Endodermal cell (in vitro differentiated cells): ENCODE results near the gene SHISAL2B. TPM values are rescaled to one million over a fixed set of nuclear protein-coding genes. Genes with fewer than 3 reads are reported as not detected.

Source experiments
- DNase-seq: peaks from one replicate; pipeline ENCODE4 v3.0.0-alpha.2; 2017
- H3K27ac ChIP-seq: 2 replicates; pipeline ENCODE4 v1.5.1; 2013; ENCODE audit warnings: mild to moderate bottlenecking, low read depth, low read length, moderate library complexity
- H3K27me3 ChIP-seq: 2 replicates; pipeline ENCODE4 v1.6.1; 2013; ENCODE audit warnings: mild to moderate bottlenecking, low read length, moderate library complexity; ENCODE audit not compliant: insufficient read depth, control insufficient read depth, poor library complexity, severe bottlenecking
- H3K36me3 ChIP-seq: 2 replicates; pipeline ENCODE4 v1.7.0; 2013; ENCODE audit warnings: mild to moderate bottlenecking, low read length, moderate library complexity; ENCODE audit not compliant: control insufficient read depth, insufficient read depth
- H3K4me1 ChIP-seq: one replicate; pipeline ENCODE4 v1.7.0; 2013; ENCODE audit warnings: low read length; ENCODE audit not compliant: control insufficient read depth, insufficient read depth
- H3K4me3 ChIP-seq: 2 replicates; pipeline ENCODE4 v1.5.1; 2013; ENCODE audit warnings: mild to moderate bottlenecking, low read length, moderate library complexity
- H3K9ac ChIP-seq: 2 replicates; pipeline ENCODE4 v1.6.1; 2013; ENCODE audit warnings: mild to moderate bottlenecking, low read length, moderate library complexity; ENCODE audit not compliant: poor library complexity, severe bottlenecking; ENCODE audit errors: extremely low read depth
- H3K9me3 ChIP-seq: 2 replicates; pipeline ENCODE4 v1.6.1; 2013; ENCODE audit warnings: mild to moderate bottlenecking, low read length, moderate library complexity; ENCODE audit not compliant: control insufficient read depth
- H3K27ac Mint-ChIP-seq: 2 replicates; pipeline ENCODE4 v1.8.0; 2020; ENCODE audit warnings: mixed read lengths
- H3K27me3 Mint-ChIP-seq: 2 replicates; pipeline ENCODE4 v1.8.0; 2021; ENCODE audit warnings: mild to moderate bottlenecking, mixed read lengths; ENCODE audit not compliant: insufficient read depth
- H3K36me3 Mint-ChIP-seq: 2 replicates; pipeline ENCODE4 v1.8.0; 2020; ENCODE audit warnings: low read depth, mixed read lengths
- H3K4me1 Mint-ChIP-seq: 2 replicates; pipeline ENCODE4 v1.8.0; 2020; ENCODE audit warnings: mixed read lengths
- H3K4me3 Mint-ChIP-seq: 2 replicates; pipeline ENCODE4 v1.8.0; 2020; ENCODE audit warnings: mild to moderate bottlenecking, moderate library complexity, mixed read lengths
- H3K9me3 Mint-ChIP-seq: 2 replicates; pipeline ENCODE4 v1.8.0; 2020; ENCODE audit warnings: mild to moderate bottlenecking, mixed read lengths
- WGBS, 2 experiments: methylation state at CpG; one replicate each; pipeline versions ENCODE4 v1.1.5 to v1.1.7; 2013; ENCODE audit warnings: missing lambda C conversion rate in 2 of 2, mixed read lengths in 1 of 2; ENCODE audit not compliant: insufficient coverage in 1 of 2, insufficient read length in 1 of 2; 5-methylcytosine and 5-hydroxymethylcytosine counted together
- total RNA-seq, 2 donors: library from RNA; stranded (reverse); fragmentation: NEBNext Ultra II Directional in 1 of 2; extraction: Animal tissue kit (Norgen Biotek cat#: 25700) in 1 of 2; gene quantifications; 2 replicates in 1 of 2; 3 replicates in 1 of 2; pipeline ENCODE4 v1.2.1, GENCODE V29; 2021
- TF ChIP-seq, protein P1 (sequence below): fragments of 200-600 bp; sonication (generic); conservative IDR thresholded peaks from 2 replicates; pipeline ENCODE4 v1.5.0; 2021; ENCODE audit warnings: antibody characterized with exemption, mild to moderate bottlenecking

SHISAL2B gene
- total RNA-seq, 2 donors from 2014 or later: 112 to 143 TPM

DNA sequence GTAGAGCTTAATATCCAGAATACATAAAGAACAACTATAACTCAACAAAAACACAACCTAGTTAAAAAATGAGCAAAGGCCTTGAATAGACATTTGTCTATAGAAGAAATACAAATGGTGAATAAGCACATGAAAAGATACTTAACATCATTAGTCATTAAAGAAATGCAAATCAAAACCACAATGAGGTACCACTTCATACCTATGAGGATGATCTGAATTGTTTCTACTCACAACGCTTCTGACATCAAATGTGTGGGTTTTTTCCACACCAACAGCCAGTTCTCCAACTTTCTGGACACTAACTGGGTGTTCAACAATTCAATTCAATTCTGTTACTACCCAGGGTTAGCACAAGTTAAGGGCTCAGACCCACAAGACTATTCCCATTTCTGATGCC is 56.1 kb downstream of the SHISAL2B start:
- H3K36me3 ChIP-seq: peaks cover 80% of the 10 kb centered on the region
- no peak overlapping the region for H3K4me3 Mint-ChIP-seq
- peaks cover 36% of the 10 kb centered on the region for H3K4me1 Mint-ChIP-seq
- 82 to 96% methylated on average over 1 of the region's 1 CpG for WGBS, 2 experiments
- no peak overlapping the region for H3K4me3 ChIP-seq
- peak overlapping the region; percentile 71 for H3K27ac Mint-ChIP-seq
- H3K9me3 Mint-ChIP-seq: peaks cover 3% of the 10 kb centered on the region
- DNase-seq: no peak
- no peak overlapping the region for H3K9ac ChIP-seq
- H3K9me3 ChIP-seq: peaks cover 15% of the 10 kb centered on the region
- H3K27me3 ChIP-seq: no peaks in the 10 kb centered on the region
- TF ChIP-seq, protein P1, sequence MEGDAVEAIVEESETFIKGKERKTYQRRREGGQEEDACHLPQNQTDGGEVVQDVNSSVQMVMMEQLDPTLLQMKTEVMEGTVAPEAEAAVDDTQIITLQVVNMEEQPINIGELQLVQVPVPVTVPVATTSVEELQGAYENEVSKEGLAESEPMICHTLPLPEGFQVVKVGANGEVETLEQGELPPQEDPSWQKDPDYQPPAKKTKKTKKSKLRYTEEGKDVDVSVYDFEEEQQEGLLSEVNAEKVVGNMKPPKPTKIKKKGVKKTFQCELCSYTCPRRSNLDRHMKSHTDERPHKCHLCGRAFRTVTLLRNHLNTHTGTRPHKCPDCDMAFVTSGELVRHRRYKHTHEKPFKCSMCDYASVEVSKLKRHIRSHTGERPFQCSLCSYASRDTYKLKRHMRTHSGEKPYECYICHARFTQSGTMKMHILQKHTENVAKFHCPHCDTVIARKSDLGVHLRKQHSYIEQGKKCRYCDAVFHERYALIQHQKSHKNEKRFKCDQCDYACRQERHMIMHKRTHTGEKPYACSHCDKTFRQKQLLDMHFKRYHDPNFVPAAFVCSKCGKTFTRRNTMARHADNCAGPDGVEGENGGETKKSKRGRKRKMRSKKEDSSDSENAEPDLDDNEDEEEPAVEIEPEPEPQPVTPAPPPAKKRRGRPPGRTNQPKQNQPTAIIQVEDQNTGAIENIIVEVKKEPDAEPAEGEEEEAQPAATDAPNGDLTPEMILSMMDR: no peak
- no peaks in the 10 kb centered on the region for H3K27me3 Mint-ChIP-seq
- peaks cover 16% of the 10 kb centered on the region for H3K4me1 ChIP-seq
- no peak overlapping the region for H3K27ac ChIP-seq
- peaks cover 48% of the 10 kb centered on the region for H3K36me3 Mint-ChIP-seq

DNA sequence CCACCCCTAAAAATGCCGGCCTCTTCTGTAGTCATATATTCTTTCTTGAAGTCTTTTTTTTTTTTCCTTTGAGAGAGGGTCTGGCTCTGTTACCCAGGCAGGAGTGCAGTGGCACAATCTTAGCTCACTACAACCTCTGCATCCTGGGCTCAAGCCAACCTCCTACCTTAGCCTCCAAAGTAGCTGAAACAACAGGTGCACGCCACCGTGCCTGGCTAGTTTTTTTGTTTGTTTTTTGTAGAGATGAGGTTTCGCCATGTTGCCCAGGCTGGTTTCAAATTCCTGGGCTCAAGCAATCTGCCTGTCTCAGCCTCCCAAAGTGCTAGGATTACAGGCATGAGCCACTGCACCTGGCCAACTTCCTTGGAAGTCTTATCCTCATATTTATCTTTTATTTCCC is 59.1 kb downstream of the SHISAL2B start:
- Mint-ChIP-seq H3K27me3 (no peaks in the 10 kb centered on the region), H3K27ac (no peak overlapping the region), H3K9me3 (peaks cover 3% of the 10 kb centered on the region), H3K4me3 (no peak overlapping the region), H3K36me3 (peaks cover 65% of the 10 kb centered on the region), H3K4me1 (peaks cover 21% of the 10 kb centered on the region)
- 83 to 100% methylated on average over 1 to 4 of the region's 4 CpGs for WGBS, 2 experiments
- Histone ChIP-seq H3K4me3 (no peak overlapping the region), H3K36me3 (peaks cover 82% of the 10 kb centered on the region), H3K27ac (no peak overlapping the region), H3K9ac (no peak overlapping the region), H3K9me3 (peaks cover 32% of the 10 kb centered on the region), H3K4me1 (peaks cover 8% of the 10 kb centered on the region), H3K27me3 (no peaks in the 10 kb centered on the region)
- no peak for DNase-seq
- TF ChIP-seq, protein P1: no peak

DNA sequence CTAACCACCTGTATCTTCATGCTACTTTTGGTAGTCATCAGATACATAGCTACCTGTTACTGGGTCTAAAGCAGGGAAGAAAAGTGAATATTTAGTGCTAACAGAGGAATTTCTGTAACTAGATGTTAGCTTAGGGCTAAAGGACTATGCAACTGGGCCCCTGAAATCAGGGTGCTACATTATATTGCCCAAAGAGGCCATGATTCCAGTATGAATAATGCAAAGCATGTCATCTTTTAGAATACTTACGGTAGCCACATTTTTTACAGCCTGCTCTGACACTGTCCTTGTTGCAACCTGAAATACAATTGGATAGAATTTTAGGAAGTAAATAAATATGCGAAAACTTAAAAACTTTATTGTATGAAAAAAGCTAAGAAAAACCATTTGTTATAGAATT is 63.8 kb downstream of the SHISAL2B start:
- WGBS, 2 experiments: 67 to 98% methylated on average over 1 to 2 of the region's 2 CpGs
- Histone ChIP-seq H3K27ac (no peak overlapping the region), H3K9ac (no peak overlapping the region), H3K4me3 (no peak overlapping the region), H3K36me3 (peaks cover 82% of the 10 kb centered on the region), H3K27me3 (no peaks in the 10 kb centered on the region), H3K9me3 (peaks cover 23% of the 10 kb centered on the region), H3K4me1 (peaks cover 5% of the 10 kb centered on the region)
- H3K36me3 Mint-ChIP-seq: peaks cover 73% of the 10 kb centered on the region
- TF ChIP-seq, protein P1: no peak
- H3K9me3 Mint-ChIP-seq: peaks cover 4% of the 10 kb centered on the region
- no peaks in the 10 kb centered on the region for H3K27me3 Mint-ChIP-seq
- no peak overlapping the region for H3K4me3 Mint-ChIP-seq
- DNase-seq: no peak
- H3K27ac Mint-ChIP-seq: no peak overlapping the region
- peaks cover 13% of the 10 kb centered on the region for H3K4me1 Mint-ChIP-seq
